Limb (tissue), 2 donors: Measurements from ENCODE around the gene FOLR2.
"Not testable (repeated sequence)": the region's sequence is repeated elsewhere in the genome, so short reads cannot be mapped to it uniquely, and the experiment has no call there.

ENCODE experiments used
- DNase-seq, 2 donors: peaks; one replicate each; pipeline ENCODE4 v3.0.0-alpha.2; 2016; ENCODE audit errors: extremely low spot score in 2 of 2

The FOLR2 gene

DNA sequence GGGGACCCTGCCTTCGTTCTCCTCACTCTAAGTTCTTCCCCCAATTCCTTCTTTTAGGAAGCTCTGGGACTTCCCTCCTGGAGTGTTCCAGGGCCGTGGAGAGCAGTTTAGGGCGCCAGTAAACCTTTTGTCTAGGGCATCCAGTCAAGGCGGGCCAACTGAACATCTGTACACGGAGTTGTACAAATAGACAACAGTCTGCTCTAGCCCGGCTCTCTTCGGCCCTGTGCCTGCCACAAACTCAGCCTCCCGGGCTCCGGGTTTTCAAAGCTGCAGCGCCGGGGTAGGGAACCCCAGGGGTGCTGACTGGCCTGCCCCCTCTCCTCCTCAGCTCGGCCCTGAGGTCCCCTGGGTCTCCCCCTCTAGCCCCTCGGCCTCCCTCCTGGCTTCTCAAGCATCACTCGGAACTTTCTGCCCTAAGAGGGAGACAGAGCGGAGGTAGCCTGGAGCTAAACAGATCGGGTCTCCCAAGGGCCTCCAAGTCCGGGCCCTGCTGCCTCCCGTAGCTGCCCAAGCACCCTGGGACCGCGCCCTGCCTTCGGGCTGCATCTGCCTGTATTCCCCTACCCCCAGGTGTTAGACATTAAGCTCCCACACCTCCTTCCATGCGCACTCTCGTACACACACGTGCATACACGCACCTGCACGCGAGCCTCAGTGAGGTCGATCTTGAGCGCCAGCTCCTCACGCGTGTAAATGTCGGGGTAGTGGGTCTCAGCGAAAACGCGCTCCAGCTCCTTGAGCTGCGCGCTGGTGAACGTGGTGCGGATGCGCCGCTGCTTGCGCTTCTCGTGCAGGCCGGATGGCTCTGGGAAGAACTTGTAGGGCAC, 24.1 kb downstream of the FOLR2 start:
- peak in 1 of 2 donors; percentile 53 for DNase-seq

DNA sequence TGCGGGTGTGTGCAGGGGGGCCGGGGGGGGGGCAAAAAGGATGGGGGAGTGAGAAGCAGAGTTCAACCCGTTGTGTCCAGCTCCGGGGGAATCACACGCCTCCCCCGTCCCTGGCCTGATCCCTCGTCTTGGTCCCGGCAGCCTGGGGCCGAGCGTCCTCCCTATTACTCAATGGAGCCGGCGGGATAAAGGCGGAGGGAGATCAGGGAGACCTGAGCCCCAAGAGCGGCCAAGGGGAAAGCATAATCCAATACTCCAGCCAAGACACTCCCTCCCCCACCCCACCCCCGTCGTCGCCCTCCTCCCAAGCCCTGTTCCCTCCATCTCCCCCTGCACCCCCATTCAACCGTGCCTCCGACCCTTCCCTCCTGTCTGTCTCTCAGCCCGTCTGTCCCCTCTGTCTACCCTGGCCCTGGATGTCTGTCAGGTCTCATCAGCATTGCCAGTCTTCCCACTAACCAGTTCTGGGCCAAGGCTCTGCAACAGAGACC, 24.7 kb downstream of the FOLR2 start:
- DNase-seq, result peak in 1 of 2 donors; percentile 49

DNA sequence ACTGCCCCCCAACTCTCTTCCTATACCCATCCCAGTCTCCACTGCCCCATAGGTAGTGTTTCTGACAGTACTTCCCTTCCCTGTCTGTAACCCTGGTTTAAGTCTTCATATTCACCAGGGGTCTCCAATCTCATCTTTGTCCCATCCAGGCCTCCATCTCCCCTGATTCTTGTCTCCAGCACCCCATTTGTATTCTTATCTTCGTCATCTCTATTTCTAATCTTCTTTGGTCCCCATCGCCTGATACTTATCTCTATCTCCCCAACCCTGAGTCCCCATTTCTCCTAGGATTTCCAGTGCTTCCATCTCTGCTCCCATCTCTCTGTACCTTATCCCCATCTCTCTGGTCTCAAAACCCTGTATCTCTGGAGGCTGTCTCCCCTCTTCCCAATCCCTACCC, 25.5 kb downstream of the FOLR2 start:
- no peak for DNase-seq

DNA sequence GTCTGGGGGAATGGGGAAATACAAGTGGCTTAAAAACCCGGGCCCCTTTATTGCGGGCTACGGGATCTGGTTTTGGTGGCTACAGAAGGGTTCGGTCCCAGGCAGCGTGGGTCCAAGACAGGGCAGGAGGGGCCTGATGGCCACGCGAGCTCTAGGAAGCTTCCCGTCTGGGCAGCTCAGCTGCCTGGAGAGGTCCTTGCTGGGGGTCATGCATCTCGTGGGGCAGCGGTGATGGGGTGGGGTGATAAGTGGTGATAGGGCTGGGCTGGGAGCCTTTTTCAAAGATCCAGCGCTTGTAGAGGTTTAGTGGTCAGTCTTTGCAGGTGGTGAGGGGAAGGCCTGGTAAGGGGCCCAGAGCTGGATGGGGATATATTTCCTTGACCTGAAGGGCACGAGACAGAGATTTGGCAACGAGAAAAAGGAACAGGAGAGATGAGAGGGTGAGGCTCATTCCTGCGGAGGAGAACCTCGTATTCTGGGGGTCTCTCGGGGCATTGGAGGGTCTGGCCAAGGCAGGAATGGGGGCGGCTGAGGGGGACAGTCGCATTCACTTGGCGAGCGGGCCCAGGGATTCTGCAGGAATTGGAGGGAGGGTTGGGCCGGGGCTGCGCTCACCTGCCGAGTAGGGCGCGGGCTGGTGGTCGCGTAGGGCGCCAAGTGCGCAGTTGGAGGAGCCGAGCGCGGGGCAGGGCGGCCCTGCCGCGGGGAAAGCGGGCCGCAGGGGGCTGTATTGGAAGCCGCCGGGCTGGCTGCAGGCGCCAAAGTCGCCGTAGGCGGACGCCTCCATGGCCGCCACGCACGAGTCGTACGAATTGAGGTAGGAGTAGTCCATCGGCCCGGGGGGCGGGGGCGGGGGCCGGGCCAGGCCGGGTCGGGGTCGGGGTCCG, 26.8 kb downstream of the FOLR2 start:
- no peak for DNase-seq

DNA sequence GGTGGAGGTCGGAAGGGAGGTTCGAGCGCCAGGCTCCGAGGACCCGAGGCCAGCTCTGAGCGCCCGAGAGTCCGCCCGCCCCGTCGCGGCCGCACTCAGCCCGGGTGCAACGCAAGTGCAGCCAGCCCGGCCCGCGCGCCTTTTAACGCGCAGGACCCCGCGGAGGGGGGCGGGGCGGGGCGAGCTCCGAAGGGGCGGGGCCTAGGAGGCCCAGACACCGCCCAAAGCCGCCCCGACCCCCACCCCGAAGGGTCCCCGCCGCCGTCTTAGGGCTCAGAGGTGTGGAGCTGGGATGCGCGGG, 27.4 kb downstream of the FOLR2 start, which contains the start of gene PHOX2A:
Gene PHOX2A, minus strand, starts transcription at position 117 of the 301 bp plus-strand sequence. CDS start 172 bp downstream, outside the sequence.
- peak in 1 of 2 donors; percentile 58 for DNase-seq

DNA sequence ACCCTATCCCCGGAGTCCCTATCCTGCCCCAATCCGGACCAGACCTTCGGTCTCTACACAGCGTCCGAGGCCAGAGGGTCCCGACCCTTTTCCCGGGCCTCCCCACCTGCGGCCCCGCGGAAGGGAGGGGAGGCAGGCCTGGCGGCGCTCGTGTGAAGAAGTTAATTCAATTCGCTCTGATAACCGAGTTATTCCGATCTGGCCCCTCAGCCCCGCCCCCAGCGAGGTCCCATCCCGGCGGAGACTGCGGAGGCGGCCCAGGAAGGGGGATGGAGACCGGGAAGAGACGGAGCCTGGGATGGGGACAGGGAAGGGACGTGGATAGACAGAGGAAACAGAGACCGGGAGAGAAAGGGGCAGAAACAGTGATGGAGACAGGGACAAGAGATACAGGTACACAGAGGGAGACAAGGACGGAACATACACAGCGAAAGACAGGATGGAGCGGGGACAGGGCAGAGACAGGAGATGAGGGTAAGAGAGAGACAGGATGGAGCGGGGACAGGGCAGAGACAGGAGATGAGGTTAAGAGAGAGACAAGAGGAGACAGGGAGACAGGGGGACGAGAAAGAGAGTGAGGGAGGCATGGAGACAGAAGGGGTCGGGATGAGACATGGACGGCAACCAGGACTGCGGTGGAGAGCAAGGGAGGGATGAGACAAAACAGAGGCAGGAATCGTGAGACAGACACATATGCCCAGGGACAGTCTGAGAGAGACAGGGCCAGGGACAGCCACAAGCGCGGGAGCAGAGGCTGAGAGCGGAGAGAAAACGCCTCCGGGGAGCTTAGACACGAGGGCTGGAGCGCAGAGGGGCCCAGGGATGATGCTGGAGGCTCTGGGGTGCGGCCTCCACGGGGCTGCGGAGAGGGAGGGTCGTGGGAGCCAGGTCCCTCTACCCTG, 28.0 kb downstream of the FOLR2 start:
- DNase-seq, result peak in 1 of 2 donors; percentile 45

DNA sequence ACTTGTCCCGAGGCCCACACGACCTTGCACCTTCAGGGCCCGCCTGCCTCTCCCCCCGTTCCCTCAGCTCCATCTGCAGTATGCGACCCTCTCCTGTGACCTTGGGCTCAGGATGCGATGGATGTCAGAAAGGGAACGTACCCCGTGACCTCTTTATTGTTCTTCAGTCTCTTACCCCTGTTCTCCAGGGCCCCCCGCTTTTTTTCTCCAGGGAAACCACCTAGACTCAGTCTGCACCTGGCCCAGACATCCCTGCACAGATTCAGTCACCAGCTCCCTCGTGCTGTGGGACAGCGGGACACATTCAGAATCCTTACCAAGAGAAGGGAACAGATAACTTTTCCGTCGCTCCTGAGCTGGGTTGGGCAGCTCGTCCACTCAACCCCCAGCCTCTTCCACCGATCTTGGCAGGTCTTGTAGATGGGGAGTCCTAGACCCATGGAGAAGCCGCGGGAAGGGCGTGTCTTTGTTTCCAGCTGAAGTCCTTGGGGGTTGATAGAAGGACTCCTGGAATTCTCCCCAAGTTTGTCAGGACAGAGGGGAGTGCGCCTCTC, 28.7 kb downstream of the FOLR2 start:
- DNase-seq, result no peak

DNA sequence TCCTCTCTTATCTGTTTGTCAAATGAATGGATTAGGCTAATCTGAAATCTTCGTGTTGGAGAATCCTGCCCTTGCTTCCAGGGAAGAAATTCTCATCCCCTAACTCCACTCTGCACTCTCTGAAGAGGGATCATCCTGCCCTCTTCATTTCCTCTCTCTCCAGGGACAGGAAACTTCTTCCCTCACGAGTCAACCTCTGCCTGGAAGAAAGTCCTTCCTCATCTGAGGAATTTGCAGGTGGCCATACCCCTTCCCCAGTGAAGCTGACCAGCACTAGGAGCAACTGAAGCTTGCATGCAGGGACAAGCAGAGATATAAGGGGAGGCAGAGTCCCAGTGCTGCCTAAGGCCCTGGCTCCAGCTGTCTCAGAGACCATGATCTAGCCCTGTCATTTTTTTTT, 31.0 kb downstream of the FOLR2 start:
- DNase-seq, result no peak

DNA sequence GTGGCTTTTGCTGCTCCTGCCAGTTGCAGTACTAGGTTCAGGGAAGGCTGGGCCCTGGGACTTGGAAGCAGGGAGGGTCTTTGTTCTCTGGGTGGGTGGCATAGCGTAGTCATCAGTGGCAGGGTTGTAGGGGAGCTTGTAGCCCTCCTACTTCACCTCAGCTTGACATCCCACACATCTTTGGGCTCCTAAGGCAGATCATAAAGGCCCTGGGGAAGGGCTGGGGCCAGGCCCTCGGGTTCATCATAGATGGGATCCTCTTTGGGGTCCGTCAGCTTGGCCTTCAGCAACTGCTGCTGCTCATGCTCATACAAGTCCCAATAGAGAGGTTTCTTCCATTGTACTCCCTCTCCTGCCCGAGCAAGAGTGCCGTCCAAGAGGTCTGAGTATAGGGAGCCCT, 33.4 kb downstream of the FOLR2 start:
- no peak for DNase-seq

DNA sequence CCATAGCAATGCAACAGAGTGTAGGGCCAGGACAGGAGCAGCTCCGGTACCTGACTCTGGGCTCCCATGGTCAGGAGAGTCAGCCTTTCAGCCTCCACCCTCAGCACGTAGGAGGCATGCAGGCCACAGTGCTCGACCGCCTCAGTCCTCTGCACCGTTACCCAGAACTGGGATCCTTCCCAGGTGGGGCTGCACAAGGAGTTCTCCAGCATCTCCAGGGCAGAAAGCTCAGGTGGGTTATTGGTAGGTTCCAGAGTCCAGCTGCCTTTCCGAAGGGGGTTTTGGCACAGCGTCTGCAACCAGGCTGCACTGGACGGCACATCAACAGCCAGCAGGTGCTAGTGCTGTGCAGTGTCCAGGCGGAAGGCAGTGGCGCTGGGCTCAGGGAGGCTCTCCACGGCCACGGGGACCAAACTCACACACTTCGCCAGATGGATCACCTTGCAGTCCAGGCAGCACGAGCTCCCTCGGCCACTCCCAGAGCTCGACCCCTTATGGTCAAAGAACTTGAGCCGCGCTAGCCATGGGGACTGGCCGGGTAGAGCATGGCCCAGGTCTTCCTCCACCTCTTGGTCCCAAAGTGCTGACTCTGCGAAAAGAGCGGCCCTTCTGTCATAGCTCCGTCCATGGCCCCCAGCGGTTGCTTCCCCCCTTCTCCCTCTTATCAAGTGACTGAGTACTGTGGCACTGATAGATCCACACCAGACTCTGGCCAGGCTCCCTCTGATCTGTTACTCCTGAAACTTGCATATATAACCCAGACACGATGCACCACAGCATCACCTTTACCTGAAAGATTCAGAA, 34.3 kb downstream of the FOLR2 start:
- no peak for DNase-seq

DNA sequence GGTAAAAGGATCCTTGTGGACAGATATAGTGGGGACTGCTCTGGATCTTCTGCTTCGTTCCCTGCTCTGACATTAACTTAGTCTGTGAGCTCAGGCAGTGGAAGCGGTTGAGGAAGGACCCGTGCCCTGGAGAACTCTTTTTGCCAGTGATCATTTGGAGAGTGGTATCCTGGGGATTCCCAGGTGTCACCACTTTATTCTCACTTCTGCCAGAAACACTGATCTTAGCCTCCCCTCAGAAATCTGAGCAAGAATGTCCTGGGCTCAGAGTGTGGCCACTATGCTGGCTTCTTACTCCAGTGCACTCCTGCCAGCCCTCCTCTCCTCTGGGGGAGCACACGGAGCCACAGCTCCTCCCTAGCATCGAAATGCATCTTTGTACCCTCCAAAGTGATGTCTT, 35.0 kb downstream of the FOLR2 start:
- no peak for DNase-seq

DNA sequence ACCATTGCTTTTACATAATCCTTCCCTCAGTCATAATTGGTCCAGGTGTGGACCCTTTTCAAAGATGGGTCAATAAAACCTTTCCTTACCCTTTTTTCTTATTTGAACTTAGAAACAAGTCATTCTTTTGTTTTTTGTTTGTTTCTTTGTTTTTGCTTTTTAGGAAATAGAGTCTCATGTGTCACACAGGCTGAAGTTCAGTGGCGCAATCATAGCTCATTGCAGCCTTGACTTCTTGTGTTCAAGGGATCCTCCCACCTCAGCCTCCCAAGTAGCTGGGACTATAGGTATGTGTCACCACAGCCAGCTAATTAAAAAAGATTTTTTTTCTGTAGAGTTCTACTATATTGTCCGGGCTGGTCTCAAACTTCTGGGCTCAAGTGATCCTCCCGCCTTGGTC, 36.8 kb downstream of the FOLR2 start:
- no peak for DNase-seq

DNA sequence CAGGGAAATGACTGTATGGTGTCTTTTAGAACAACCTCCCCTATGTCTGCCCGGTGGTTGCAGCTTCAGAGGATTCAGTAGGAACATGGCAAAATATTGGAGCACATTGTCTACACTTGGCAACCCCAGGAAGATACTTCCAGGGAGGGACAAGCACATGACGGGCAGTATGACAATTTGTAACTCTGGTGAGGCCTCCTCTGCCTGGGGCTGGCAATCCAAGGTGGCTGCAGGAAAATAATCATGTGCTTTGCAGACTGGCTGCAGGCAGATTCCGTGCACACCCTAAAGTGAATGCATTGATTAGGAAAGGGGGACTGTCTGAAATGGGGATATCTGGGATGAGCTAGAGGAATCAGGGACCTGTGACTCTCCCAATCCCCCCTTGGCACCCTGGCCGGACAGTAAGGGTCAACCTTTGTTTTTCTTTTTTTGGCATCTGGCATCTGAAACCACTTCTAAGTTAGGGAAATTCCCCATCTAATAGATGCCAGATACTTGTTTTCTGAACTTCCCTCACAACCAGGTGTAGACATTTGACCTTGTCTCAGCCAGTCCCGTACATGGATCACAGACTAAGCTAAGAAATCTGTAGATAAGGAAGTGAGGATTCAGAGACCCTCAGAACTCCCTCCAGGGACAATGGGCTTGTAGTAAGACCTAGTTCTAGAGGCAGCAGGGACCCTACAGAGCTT, 37.9 kb downstream of the FOLR2 start:
- DNase-seq, result no peak

DNA sequence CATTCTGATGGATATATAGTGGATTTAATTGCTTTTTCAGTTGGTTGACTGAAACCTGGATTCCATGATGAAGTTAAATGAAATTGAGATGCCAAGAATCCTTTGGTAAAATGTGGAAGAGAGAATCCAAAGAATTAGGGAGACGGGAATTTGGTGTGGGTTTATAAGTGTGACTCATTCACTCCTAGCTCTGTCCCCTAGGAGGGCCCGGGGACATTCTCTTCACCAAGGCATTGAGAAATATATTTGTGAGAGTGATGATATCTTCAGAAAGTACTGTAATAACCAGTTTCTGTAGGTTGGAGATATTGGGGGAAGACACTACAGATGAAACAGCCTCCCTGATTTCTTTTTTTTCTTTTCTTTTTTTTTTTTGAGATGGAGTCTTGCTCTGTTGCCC, 41.0 kb downstream of the FOLR2 start:
- no peak for DNase-seq

DNA sequence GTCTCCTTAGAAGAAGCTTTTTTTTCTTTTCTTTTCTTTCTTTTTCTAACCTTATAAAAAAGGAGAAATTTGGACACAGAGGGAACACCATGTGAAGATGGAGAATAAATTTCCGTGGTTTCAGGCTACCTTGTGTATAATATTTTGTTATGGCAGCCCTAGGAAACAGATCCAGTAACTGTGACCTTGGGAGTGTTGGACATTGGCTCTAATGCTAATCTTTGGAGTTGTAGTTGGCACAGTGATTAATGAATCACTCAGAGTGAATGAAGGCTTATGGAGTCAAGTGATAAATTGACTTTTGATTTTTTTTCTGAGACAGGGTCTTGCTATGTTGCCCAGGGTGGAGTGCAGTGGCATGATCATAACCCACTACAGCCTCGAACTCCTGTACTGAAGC, 42.9 kb downstream of the FOLR2 start:
- DNase-seq, result no peak

DNA sequence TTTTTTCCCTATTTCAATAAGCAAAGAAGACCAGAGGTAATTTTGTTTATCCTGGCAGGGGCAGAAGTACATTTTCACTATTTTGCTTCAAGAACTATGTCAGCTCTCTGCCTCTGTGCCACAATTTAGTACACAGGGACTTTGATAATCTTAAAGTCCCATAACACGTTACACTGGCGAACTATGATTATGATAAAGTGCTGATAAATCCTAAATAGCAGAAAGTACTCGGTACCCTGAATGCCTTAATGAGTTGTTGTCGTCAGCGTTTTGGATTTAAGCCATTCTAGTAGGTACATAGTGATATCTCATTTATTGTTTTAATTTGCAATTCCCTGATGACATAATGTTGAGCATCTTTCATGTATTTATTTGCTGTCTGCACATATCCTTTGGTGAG, 44.0 kb downstream of the FOLR2 start:
- DNase-seq, result no peak

DNA sequence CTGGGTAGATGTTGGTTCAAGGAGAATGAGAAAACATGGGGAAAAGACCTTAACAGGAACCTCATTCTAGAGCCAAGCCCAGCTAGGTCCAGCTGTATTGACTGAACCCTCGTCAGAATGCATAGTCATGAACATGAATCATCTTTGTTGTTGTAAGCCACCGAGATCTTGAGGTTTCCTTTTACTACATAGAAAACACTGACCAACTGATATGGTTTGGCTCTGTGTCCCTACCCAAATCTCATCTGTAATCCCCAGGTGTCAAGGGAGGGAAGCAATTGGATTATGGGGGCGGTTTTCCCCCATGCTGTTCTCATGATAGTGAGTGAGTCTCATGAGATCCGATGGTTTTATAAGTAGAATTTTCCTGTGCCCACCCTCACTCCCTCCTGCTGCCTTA, 46.8 kb downstream of the FOLR2 start:
- DNase-seq, result no peak

DNA sequence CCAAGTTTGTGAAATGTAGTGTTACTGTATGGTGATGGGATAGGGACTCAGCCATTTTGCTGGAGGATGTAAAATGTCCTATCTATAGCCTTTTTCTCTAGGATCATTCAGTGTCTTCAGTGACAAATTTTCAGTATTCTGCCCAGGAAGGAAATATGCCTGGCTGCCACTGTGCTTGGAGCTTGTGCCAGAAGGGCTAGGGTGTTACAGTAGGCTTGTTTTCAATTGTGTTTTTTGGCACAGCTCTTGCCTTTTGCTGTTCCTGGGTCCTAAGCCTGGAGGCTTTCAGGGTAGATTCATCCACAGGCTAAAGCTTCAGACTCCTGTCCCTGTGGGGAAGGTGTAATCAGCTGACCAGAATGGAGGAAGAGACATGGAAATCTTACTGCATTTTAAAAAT, 49.4 kb downstream of the FOLR2 start:
- no peak for DNase-seq

DNA sequence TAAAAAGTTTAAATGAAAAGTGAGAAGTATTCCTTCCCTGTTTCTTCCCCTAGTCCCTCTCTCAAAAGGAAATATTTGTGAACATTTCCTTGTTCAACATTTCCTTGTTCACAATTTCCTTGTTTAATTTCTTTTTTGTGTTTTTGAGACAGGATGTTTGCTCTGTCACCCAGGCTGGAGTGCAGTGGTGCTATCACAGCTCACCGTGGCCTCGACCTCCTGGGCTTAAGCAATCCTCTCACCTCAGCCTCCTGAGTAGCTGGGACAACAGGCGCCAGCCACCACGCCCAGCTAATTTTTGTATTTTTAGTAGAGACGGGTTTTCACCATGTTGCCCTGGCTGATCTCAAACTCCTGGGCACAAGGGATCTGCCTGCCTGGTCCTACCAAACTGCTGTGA, 50.4 kb downstream of the FOLR2 start:
- not testable (repeated sequence) for DNase-seq
